Stimulated activated CD4-positive, alpha-beta T cell treated with anti-CD3 and anti-CD28 coated beads, Interleukin-1b, Interleukin-23, amount 100 ng/mL, for 24 hours (primary cell): ENCODE data around the gene TMEM51.
"Not testable (repeated sequence)": the region's sequence is repeated elsewhere in the genome, so short reads cannot be mapped to it uniquely, and the experiment has no call there.

ENCODE experiments used
- DNase-seq, 4 experiments: peaks; one replicate each; pipeline ENCODE4 v3.0.0-alpha.2; 2020; ENCODE audit warnings: low read depth in 4 of 4, low spot score in 1 of 4

Gene TMEM51

DNA sequence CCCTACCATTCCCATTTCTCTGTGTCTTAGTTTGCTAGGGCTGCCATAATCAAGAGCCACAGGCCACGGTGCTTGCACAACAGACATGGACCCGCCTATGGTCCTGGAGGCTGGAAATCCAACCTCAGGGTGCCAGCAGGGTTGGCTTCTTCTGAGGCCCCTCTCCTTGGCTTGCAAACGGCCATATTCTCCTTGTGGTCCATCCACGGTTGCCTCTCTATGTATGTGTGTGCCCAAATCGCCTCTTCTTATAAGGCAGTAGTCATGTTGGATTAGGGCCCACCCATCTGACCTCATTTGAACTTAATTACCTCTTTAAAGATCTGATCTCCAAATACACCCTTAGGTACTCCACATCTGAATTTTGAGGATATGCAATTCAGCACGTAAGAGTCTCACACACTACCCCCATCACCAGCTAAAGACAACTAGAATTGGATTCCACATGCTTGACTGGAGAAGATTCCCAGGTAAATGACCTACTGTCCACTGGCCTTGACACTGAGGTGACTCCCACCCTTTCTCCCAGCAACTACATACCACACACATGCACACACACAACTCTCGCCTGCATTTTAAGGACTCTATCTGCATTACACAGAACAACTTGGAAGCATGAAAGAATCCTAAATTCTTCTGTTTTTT lies 28.3 kb upstream of the TMEM51 start:
- no peak for DNase-seq

DNA sequence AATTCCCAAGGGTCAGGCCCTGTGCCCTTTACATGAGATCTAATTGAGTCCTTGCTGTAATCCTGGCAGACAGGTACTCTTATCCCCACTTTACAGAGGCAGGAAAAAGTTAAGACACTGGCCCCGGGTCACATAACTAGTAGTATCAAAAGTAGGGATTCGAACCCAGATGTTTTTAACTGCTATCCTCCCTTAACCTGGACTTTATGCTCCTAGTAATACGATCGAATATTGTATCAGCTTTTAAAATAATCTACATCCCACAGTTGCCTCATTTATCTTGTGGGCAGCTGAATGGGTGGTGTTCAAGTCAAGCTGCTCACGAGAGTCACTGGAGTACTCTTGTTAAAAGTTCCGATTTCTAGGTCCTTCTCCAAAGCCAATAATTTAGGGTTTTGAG lies 25.5 kb upstream of the TMEM51 start:
- no peak for DNase-seq

GRCh38 chr1:15128520-15129313 lies 24.8 kb upstream of the TMEM51 start:
- peak; percentile 50 to 66 (median 58) for DNase-seq

DNA sequence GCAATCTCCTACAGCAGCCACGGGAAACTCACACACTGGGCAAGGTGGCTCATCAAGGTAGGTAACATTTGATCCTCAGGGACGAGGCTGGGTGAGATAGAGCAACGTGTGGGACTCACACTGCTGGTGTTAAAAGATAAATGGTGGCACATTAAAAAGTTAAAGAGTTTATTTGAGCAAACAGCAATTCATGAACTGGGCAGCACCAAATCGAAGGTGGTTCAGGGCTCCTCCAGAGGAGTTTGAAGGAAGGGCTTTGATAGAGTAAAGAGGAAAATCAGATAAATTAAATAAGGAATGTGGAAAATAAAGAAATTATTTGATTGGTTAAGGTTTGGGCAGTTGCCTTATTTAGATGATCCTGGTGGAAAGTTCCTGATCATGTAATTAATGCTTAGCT lies 23.6 kb upstream of the TMEM51 start:
- no peak for DNase-seq

DNA sequence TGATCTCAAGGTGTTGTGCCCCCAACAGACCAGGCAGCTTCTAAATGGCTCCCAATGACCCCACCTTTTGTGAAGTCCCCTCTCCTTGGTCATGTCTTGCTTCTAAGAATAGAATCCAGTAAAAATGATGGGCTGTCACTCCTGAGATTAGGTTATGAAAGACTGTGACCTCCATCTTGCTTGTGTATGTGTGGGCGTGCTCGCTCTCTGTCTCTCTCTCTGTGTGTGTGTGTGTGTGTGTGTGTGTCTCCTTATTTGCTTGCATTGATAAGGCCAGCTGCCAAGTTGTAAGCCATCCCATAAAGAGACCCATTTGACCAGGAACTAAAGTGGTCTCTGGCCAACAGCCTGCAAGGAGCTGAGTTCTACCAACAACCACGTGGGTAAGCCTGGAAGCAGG lies 22.9 kb upstream of the TMEM51 start:
- DNase-seq = no peak

- DNase-seq = no peak
These were observed 20.6 kb upstream of the TMEM51 start for GRCh38 chr1:15132965-15133364.

- no peak for DNase-seq
These were observed 19.3 kb upstream of the TMEM51 start for GRCh38 chr1:15134285-15134684.

GRCh38 chr1:15135604-15136003 lies 17.9 kb upstream of the TMEM51 start:
- not testable (repeated sequence) for DNase-seq

DNA sequence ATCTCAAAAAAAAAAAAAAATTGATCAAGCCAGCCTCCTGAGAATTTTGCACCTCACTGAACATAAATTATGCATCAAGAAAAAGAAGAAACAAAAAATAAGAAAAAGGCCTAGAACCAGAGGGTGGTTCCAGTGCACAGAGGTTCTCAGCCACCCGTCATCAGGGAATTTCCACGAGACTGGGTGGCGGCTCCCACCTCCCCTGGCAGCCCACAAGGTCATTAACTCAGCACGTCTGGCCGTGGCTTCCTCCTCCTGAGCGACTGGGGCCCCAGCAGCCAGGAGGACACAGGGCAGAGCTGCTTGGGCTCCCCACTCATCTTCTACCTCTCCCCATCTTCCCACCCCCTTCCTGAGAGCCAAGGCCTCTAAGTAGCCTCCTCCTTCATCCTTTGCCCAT lies 15.7 kb upstream of the TMEM51 start:
- no peak for DNase-seq

DNA sequence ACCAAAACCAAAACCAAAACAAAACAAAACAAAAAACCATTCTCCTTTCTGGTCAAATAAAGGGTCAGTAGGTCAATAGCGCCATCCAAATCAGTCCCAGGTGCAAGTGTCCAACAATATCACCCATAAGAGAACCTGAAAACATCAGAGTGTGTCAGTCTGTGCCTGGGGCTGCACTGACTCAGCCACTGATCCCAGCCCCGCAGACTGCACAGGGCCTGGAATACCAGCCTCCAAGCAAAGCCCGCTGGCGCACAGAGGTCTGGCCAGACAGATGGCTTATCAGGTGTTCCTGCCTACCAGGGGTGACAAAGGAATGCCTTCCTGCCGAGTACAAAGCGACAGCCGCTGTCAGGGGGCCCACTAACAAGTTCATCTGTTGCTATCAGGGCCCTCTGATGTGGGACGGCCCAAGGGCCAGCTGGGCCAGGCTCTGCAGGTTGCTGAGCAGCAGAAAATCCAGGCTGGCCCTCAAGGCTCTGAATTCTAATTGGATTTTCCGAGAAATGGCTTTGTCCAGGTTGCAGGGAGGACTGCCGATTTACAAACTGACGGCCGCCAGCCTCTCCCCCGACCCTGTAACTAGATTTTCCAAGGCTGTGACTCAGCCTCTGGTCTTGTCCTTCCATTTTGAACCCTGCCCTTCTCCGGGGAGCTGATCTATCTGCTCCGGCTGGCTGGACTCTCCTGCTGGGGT lies 13.7 kb upstream of the TMEM51 start:
- no peak for DNase-seq

DNA sequence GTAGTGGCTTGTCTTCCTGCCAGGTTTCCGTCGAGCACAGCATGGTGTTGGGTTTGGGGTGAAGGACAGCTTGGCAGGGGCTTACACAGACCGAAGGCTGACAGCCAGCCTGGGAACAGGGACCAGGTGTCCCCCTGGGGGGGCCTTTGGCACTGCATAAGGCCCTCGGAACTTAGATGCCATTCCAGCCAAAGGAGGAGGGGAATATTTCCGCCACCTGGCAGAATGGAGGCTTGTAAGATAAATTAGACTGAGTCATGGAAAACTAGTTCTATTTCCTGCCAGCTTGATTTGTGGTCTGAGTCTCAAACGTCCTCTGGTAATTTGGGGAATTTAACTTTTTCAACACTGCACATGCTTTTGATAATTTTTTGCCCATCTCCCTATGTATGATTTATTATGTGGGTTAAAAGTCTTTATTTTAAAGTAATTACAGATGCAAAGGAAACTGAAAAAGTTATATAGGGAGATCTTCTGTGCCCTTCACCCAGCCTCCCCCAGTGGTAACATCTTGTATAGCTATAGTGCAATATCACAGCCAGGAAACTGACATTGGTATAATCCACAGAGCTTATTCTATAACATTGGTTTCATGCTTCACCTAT lies 11.5 kb upstream of the TMEM51 start:
- DNase-seq = no peak

- no peak for DNase-seq
These were observed 8.2 kb upstream of the TMEM51 start for GRCh38 chr1:15145327-15145726.

DNA sequence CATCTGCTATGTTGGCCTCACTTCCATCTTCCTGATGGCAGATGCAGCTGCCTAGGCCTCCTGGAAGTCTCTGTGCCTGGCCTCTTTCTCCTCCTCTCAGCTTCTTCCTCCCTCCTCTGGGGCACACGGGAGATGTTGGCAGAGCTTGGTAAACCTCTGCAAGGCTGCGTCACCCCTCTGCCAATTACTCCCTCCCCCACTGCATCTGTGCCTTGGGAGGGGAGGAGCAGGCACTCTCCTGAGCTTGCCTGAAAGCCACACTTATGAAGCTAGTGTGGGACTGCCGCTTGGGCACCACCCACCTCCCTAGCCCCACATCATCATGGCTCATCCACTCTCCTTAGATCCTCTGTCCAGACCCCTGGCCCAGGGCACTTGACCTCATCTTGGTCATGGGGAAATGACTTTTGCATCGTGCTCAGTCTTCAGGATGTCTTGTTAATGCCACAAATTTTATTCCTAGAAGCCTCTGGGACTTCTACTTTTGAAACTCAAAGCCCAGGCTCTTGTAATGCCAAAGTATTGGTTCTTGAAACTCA lies 7.3 kb upstream of the TMEM51 start:
- DNase-seq = no peak

DNA sequence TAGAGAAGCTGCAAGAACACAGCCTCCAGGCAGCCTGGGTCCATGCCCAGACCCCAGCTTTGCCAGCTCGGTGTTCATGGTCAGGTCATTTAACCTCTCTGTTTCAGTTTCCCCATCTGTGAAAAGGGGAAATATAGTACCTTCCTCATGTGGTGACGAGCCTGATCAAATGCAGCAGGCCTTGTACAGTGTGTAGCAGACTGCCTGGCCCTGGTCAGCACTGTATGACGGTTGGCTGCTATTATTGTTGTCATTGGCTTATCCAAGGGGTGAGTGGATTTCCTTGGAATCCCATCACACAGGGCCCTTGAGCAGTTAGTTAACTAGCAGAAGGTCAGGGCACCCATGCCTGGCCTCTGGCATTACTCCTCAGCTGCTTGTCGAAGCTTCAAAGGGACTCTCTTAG lies 6.6 kb upstream of the TMEM51 start:
- no peak for DNase-seq

- DNase-seq = no peak
These were observed 5.5 kb upstream of the TMEM51 start for GRCh38 chr1:15148004-15148403.

DNA sequence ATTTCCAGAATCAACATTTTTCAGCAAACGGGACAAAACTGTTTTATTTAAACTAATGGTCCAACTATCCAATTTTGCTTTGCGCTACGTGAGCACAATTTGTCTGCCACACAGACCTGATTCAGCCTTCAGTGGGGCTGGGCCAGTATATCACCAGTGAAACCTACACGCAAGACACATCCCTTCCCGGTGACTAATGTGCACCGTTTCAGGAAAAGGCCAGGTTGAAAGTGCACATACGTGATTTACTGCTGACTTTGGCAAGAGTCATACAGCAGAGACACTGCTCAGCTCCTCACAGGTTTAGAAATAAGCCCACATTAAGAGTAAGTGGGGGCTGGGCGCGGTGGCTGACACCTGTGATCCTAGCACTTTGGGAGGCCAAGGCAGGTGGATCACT lies 5.1 kb upstream of the TMEM51 start:
- DNase-seq = no peak

- DNase-seq = no peak
These were observed 4.6 kb upstream of the TMEM51 start for GRCh38 chr1:15148941-15149340.

DNA sequence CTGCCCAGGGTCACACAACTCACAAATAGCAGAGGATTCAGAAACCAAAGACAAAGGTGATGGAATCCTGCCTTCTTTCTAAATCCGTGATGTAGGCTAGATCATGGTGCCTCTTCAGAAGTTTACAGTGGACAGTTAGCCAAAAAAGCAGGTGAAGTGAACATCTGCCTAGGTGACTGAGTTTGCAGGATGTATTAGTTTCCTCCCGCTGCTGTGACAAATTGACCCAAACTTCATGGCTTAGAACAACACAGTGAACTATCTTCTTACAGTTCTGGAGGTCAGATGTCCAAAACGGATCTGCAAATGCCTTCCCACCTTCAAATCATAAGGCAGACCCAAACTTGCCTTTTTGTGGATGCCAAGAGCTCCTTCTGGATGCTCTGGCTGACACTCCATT lies 3.2 kb upstream of the TMEM51 start:
- no peak for DNase-seq

- DNase-seq = no peak
These were observed 2.2 kb upstream of the TMEM51 start for GRCh38 chr1:15151377-15151806.

DNA sequence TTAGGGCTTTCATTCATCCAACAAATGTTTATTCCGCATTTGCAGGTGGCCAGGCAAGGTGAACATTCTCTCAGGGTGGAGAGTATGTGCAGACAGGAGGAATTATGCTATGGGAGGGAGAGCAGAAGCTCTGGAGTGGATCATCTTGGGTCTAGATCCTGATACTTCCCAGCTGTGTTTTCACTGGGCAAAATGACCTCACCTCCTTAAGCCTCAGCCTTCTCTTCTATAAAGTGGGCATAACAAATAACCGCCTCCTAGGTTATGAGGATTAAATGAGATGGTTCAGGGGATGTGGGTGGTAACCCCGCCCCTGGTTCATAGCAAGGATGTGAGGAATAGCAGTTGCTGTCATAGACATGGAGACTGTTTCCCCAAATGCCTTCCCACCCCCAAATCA lies 1.7 kb upstream of the TMEM51 start:
- DNase-seq = no peak

DNA sequence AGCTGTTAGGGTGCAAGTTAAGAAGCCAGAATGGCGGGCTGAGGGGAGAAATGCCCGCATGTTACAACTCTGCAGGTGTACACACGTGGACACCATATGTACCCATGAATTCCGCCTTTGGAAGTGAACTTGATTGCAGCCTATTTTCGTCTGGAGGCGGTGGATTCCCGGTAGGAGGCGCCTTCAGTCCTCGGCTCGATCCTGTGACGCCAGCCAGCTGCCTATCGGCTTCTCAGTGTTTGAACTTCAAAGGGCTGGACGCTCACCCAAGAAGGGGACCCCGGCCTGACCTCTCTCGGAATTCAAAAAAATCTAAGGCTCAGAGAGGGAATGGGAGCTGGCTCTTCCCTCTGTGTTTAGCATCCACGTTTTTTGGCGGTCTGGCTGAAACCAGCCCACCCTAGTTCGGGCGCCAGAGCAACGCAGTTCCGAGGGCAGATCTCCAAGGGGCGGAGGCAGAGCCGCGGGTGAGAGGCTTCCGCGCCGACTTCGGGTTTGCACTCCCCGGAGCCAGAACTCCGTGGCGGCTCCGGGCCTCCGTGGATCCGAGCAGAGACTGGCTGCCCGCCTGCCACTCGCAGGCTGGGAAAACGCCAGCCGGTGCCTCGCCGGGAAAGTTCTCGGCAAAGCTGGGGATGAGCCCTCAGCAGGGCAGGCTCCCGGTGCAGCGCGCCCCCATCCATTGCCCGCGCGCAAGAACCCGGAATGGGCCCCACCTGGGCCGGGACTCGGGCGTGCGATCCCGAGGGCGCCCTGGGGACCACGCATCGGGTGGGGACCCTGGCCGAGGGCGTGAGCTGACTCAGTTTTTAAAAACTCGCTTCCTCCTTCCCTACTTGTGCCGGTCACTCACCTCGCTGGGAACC lies 996 bp upstream of the TMEM51 start:
- DNase-seq = no peak
